Mesothelial cell of epicardium (in vitro differentiated cells): Measurements from ENCODE around the gene PSMB2. TPM values are rescaled to one million over a fixed set of nuclear protein-coding genes. Genes with fewer than 3 reads are reported as not detected.

Experiments
- DNase-seq, 2 experiments: peaks; one replicate each; pipeline ENCODE4 v3.0.0; 2021; ENCODE audit warnings: low spot score in 2 of 2; ENCODE audit not compliant: unreplicated experiment in 2 of 2
- H3K27ac Mint-ChIP-seq: 2 replicates; pipeline ENCODE4 v1.8.0; 2021; ENCODE audit warnings: mixed read lengths
- H3K27me3 Mint-ChIP-seq: 2 replicates; pipeline ENCODE4 v1.8.0; 2021; ENCODE audit warnings: low read depth, mixed read lengths
- H3K36me3 Mint-ChIP-seq: 2 replicates; pipeline ENCODE4 v1.8.0; 2021; ENCODE audit warnings: mixed read lengths
- H3K4me1 Mint-ChIP-seq: 2 replicates; pipeline ENCODE4 v1.8.0; 2021; ENCODE audit warnings: mixed read lengths
- H3K4me3 Mint-ChIP-seq: 2 replicates; pipeline ENCODE4 v1.8.0; 2021; ENCODE audit warnings: mild to moderate bottlenecking, moderate library complexity, mixed read lengths
- H3K9me3 Mint-ChIP-seq: 2 replicates; pipeline ENCODE4 v1.8.0; 2021; ENCODE audit warnings: mixed read lengths
- CTCF ChIP-seq: fragments of 200-600 bp; sonication (generic); IDR thresholded peaks from one replicate; pipeline ENCODE4 v1.5.0; 2021; ENCODE audit warnings: antibody characterized with exemption; ENCODE audit not compliant: unreplicated experiment
- total RNA-seq: library from RNA; stranded (reverse); gene quantifications from 3 replicates; pipeline ENCODE4 v1.2.1, GENCODE V29; 2021

Gene PSMB2
- total RNA-seq, 1 donor from 2014 or later: 61.1 TPM

- no peaks in the 10 kb centered on the region for H3K36me3 Mint-ChIP-seq
- no peak overlapping the region for H3K4me3 Mint-ChIP-seq
- no peak for DNase-seq
- H3K27me3 Mint-ChIP-seq: peaks cover 38% of the 10 kb centered on the region
- no peak overlapping the region for H3K27ac Mint-ChIP-seq
- H3K4me1 Mint-ChIP-seq: peaks cover 13% of the 10 kb centered on the region
- no peaks in the 10 kb centered on the region for H3K9me3 Mint-ChIP-seq
- no peak for TF ChIP-seq CTCF
Measured at GRCh38 chr1:35569936-35570335, 71.4 kb downstream of the PSMB2 start.

GRCh38 chr1:35568975-35569395 lies 72.3 kb downstream of the PSMB2 start:
- peak in 1 of 2 experiments; percentile 79 for DNase-seq

GRCh38 chr1:35567947-35568558 lies 73.3 kb downstream of the PSMB2 start:
- H3K4me3 Mint-ChIP-seq: no peak overlapping the region
- H3K4me1 Mint-ChIP-seq: peaks cover 7% of the 10 kb centered on the region
- H3K9me3 Mint-ChIP-seq: no peaks in the 10 kb centered on the region
- peaks cover 2% of the 10 kb centered on the region for H3K36me3 Mint-ChIP-seq
- H3K27ac Mint-ChIP-seq: no peak overlapping the region
- H3K27me3 Mint-ChIP-seq: peaks cover 26% of the 10 kb centered on the region
- no peak for TF ChIP-seq CTCF
- no peak for DNase-seq

More at GRCh38 chr1:35568975-35569395, 72.3 kb downstream of the PSMB2 start:
- no peak overlapping the region for H3K27ac Mint-ChIP-seq
- no peak overlapping the region for H3K4me3 Mint-ChIP-seq
- H3K9me3 Mint-ChIP-seq: no peaks in the 10 kb centered on the region
- peaks cover 31% of the 10 kb centered on the region for H3K27me3 Mint-ChIP-seq
- peak; percentile 82 for TF ChIP-seq CTCF
- peaks cover 7% of the 10 kb centered on the region for H3K4me1 Mint-ChIP-seq
- H3K36me3 Mint-ChIP-seq: peaks cover 2% of the 10 kb centered on the region

- Mint-ChIP-seq H3K4me1 (peaks cover 3% of the 10 kb centered on the region), H3K27ac (no peak overlapping the region)
Measured at GRCh38 chr1:35565742-35566133, 75.6 kb downstream of the PSMB2 start.

GRCh38 chr1:35564884-35565741 lies 76.2 kb downstream of the PSMB2 start:
- peak; percentile 2 for TF ChIP-seq CTCF
- DNase-seq: no peak
- Mint-ChIP-seq H3K4me3 (no peak overlapping the region), H3K4me1 (peaks cover 3% of the 10 kb centered on the region), H3K9me3 (no peaks in the 10 kb centered on the region), H3K36me3 (peaks cover 2% of the 10 kb centered on the region), H3K27ac (no peak overlapping the region), H3K27me3 (peaks cover under 1% of the 10 kb centered on the region)

More at GRCh38 chr1:35565742-35566133, 75.6 kb downstream of the PSMB2 start:
- Mint-ChIP-seq H3K9me3 (no peaks in the 10 kb centered on the region), H3K4me3 (no peak overlapping the region), H3K27me3 (peaks cover 6% of the 10 kb centered on the region), H3K36me3 (peaks cover 2% of the 10 kb centered on the region)
- TF ChIP-seq CTCF: no peak
- DNase-seq: no peak
